Measurements from ENCODE around the gene INSC. TPM values are rescaled to one million over a fixed set of nuclear protein-coding genes. Genes with fewer than 3 reads are reported as not detected.

Gene INSC
- total and polyA plus RNA-seq, 2 of the 8 experiments (the other 6 are each of a cell fraction or from before 2014, with no cell fraction given): 0.58 to 0.59 TPM

DNA sequence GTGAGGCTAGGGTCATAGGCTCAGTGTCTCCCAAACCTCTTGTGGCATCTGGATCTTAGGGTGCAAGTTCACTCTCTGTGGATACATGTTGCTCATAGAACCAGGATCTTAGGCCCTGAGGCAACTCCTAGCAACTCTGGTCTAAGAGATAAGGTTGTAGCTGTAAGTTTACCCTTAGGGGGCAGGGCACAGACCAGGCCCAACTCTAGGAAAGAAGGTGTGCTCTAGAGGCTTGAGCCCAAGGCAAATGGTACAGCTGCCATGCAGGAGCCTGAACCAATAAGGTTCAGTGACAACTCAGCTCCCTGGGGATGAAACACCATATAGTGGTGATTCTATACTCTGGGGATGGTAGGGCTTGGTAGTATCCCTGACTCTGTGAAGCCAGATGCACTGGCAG lies 23.5 kb upstream of the INSC start:
- no peak for FAIRE-seq
- Histone ChIP-seq H3K79me1 (ENCODE audit: low read depth, low read length) (no peaks in the 10 kb centered on the region), H3K9me3 (ENCODE audit: insufficient read depth in 2 of 2, low read depth in 1 of 2, low read length in 1 of 2) (no peaks in the 10 kb centered on the region; a peak in 1 of 4 replicates), H2BK20ac (ENCODE audit: low read length) (no peak overlapping the region), H2BK120ac (replicated peaks; ENCODE audit: low read depth, low read length) (no peak overlapping the region), H3K56ac (replicated peaks; ENCODE audit: insufficient read length, low read depth, low read length) (no peak overlapping the region), H3K9ac (replicated peaks in 1 of 4; ENCODE audit: extremely low read depth in 1 of 4, low read depth in 3 of 4, low read length in 3 of 4) (no peak overlapping the region), H3K36me3 (ENCODE audit: control insufficient read depth in 2 of 4, insufficient read depth in 4 of 4, low read length in 3 of 4) (no peaks in the 10 kb centered on the region), H3K23me2 (ENCODE audit: low read depth, low read length) (no peaks in the 10 kb centered on the region), H3K27ac (ENCODE audit: low read depth, low read length) (no peak overlapping the region), H2BK15ac (ENCODE audit: low read length) (no peak overlapping the region), H3K79me2 (ENCODE audit: control insufficient read depth in 1 of 2, insufficient read depth in 2 of 2, low read length in 2 of 2) (no peaks in the 10 kb centered on the region), H4K91ac (replicated peaks; ENCODE audit: insufficient read length, low read length) (no peak overlapping the region), H2AK5ac (ENCODE audit: low read depth, low read length) (no peak overlapping the region), H3K18ac (ENCODE audit: extremely low read depth, low read length) (no peak overlapping the region), H3K14ac (ENCODE audit: insufficient read length) (no peak overlapping the region), H4K20me1 (replicated peaks in 1 of 2; ENCODE audit: control insufficient read depth in 1 of 2, insufficient read depth in 2 of 2, low read length in 2 of 2) (no peaks in the 10 kb centered on the region), H3K4ac (replicated peaks; ENCODE audit: insufficient read length, low read depth, low read length) (no peak overlapping the region), H4K5ac (ENCODE audit: insufficient read length, low read depth, low read length) (no peak overlapping the region), H3K4me3 (ENCODE audit: extremely low read depth in 1 of 4, insufficient read depth in 2 of 4, low read depth in 3 of 4, low read length in 4 of 4) (no peak overlapping the region), H2AFZ (ENCODE audit: low read length) (no peak overlapping the region), H3K4me2 (ENCODE audit: insufficient read depth in 1 of 2, low read depth in 2 of 2, low read length in 2 of 2) (no peak overlapping the region), H3K4me1 (replicated peaks in 1 of 4; ENCODE audit: control insufficient read depth in 3 of 4, insufficient read depth in 4 of 4, low read length in 3 of 4) (no peaks in the 10 kb centered on the region), H2BK5ac (ENCODE audit: low read depth, low read length) (no peak overlapping the region), H2BK12ac (ENCODE audit: low read depth, low read length) (no peak overlapping the region), H3K23ac (ENCODE audit: insufficient read length) (no peak overlapping the region), H4K8ac (ENCODE audit: extremely low read depth, insufficient read depth, low read length) (no peak overlapping the region), H3K27me3 (replicated peaks in 1 of 4; ENCODE audit: control insufficient read depth in 3 of 4, extremely low read depth in 1 of 4, insufficient read depth in 3 of 4, low read length in 3 of 4) (no peaks in the 10 kb centered on the region)
- ChIA-PET POLR2A (ENCODE audit: partially characterized antibody) (no interaction called here), CTCF (ENCODE audit: partially characterized antibody) (interaction anchor here (0.7 to 5.9 kb wide), 12 partner anchors 9 to 184 kb away, joined by 3 to 36 read pairs (median 6); partner anchors contain the start of gene CALCB)
- TF ChIP-seq TEAD4 (IDR thresholded peaks at IDR 0.05; ENCODE audit: low read depth, low read length) (no peak), CBX5 (IDR thresholded peaks at IDR 0.05; ENCODE audit: low read depth, low read length) (no peak), CHD2 (IDR thresholded peaks at IDR 0.05; ENCODE audit: low read length) (no peak), SIX5 (IDR thresholded peaks at IDR 0.05; ENCODE audit: low read depth, low read length) (no peak)
- DNase-seq (ENCODE audit: low read depth in 1 of 2, low spot score in 2 of 2): no peak
